Daoy (cell line): Measurements from ENCODE around the gene HS3ST4. TPM values are rescaled to one million over a fixed set of nuclear protein-coding genes. Genes with fewer than 3 reads are reported as not detected.

Experiments
- DNase-seq: peaks from one replicate; pipeline ENCODE4 v3.0.0-alpha.2; 2015; ENCODE audit warnings: low read depth
- total RNA-seq: library from RNA; depleted of rRNA; stranded (reverse); fragments of >200 nt; shearing (Covaris generic); gene quantifications from 2 replicates; pipeline ENCODE4 v1.2.3, GENCODE V29; 2014; rRNA removed

HS3ST4 gene
- not detected in 2 replicates for total RNA-seq

DNA sequence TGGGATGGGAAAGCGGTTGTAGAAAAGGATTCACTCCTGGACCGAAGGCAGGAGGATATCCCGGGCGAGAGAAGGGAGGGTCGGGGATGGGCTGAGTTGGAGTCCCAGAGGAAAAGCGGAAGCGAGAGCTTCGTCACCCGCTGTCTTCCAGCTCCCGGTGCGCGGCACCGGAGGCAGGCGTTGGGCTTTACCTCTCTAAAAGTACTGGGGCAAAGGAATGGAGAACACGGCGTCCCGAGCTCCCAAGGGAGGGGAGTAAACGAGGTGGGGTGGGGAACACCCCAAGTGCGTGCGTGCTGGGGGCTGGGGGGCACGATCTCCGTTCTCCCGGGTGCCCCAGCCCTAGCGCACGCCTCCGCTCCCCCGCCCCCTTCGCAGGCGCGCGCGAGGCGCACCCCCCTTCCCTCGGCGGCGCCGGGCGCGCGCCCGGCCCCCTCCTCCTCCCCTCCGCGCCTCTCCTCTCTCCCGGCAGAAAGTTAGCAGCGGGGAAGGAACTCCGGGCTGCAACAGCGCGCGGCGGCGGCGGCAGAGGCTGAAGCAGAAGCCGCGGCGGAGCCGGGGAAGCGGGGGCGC, at the start of gene HS3ST4:
HS3ST4 (plus strand) TSS at position 441 of the 573 bp plus-strand sequence.
- no peak for DNase-seq

GRCh38 chr16:25643633-25644032, 48.1 kb upstream of the HS3ST4 start:
- DNase-seq: no peak

DNA sequence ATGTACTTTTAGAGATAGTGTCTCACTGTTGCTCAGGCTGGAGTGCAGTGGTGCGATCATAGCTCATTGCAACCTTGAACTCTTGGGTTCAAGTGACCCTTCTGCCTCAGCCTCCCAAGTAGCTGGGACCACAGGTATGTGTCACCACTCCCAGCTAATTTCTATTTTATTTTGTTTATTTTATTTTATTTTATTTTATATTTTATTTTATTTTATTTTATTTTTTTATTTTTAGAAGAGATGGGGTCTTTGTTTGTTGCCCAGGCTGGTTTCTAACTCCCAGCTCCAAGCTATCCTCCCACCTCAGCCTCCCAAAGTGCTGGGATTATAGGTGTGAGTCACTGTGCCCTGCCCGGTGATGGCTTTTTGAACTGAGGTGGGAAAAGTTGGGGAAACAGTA, 35.1 kb upstream of the HS3ST4 start:
- no peak for DNase-seq

DNA sequence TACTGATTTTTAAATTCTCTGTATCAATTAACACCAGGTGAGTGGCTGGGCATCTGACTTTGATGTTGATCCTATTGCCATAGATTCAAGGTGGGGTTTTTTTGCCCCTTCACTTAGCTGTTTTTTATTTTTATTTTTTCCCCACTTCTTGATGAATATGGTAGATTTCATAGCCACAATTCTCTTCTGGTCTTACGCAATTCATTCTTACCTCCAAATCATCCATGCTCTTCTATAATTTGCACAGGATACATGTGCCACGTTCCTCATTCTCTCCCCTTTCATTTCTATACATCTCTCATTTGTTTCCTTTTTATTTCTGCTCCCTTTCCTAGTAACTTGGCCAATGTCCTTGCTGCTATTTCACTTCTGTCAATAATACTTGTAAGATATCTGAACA, 14.9 kb upstream of the HS3ST4 start:
- DNase-seq: no peak

- DNase-seq: no peak
These were observed 12.2 kb upstream of the HS3ST4 start for GRCh38 chr16:25679511-25679910.

DNA sequence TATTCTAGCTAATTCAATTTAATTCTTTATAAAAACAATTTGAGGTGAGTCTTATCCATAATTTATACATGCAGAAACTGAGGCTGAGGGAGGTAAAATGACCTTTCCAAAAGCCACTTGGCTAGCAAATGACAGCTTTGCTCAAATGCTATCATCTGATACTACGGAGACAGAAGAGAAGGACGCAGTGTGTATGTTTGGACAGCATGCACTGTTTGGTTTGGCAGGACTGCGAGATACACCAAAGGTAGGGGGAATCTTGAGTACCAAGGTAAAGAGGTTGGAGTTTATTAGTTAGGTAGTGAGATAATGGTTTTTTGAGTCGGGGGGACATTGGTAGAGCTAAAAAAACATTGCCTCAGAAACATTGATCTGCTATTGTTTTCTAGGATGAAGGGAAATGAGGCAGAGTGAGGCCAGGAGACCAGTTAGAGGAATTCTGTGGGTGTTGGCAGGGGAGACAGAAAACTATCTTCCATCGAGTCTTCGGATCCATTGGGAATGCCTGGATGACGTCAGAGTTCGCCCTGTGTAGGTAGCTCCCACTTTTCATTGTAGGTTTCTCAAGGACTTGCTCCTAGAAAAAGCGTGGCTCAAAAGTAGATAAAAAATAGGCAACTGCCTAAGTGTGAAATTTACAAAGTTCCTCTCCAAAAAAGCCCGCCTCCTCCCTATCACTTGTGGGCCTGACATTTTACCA, 2.5 kb upstream of the HS3ST4 start:
- DNase-seq: no peak

- no peak for DNase-seq
These were observed 1.1 kb upstream of the HS3ST4 start for GRCh38 chr16:25690552-25691143.

- DNase-seq: no peak
These were observed 587 bp downstream of the HS3ST4 start for GRCh38 chr16:25692351-25692741.

DNA sequence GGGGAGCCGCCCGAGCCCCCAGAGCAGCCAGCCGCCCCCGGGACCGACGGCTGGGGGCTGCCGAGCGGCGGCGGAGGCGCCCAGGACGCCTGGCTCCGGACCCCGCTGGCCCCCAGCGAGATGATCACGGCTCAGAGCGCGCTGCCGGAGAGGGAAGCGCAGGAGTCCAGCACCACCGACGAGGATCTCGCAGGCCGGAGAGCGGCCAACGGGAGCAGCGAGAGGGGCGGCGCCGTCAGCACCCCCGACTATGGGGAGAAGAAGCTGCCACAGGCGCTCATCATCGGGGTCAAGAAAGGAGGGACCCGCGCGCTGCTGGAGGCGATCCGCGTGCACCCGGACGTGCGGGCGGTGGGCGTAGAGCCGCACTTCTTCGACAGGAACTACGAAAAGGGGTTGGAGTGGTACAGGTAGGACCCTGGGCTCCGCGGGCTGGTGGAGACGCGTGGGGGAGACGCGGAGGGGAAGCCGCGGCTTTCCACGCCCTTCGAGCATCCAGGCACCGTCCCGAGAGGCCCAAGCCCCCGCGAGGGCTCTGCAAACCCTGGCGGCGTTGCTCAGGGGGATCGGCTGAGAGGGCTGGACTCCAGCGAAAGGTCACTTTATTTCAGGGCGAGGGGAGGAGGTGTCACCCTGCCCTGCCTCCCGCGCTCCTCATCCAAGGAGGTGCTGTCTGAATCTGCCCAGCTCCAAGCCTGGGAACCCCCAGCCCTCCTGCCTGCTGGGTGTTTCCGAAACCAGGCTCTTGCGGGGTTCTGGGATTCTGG, 1.2 kb downstream of the HS3ST4 start:
- DNase-seq: no peak

- no peak for DNase-seq
These were observed 1.9 kb downstream of the HS3ST4 start for GRCh38 chr16:25693631-25694030.

- DNase-seq: no peak
These were observed 7.3 kb downstream of the HS3ST4 start for GRCh38 chr16:25699069-25699468.

DNA sequence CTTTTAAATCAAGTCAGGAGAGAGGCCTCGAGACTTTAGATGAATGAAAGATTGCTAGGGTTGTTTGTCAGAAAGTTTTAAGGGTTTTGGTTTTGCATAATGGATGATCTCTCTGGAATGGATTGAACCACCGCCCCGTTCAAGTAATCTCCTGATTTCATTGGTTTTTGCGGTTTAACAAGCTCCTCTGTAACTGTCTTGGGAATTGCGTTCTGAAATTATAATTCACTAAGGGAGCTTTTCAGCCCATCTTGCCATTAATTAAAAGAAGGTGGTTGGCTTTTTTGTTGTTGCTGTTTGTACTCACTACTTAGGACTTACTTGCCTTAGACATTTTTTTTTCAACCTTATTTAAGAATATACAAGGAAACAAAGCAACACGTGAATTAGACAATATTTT, 8.8 kb downstream of the HS3ST4 start:
- no peak for DNase-seq

GRCh38 chr16:25707553-25707952, 15.8 kb downstream of the HS3ST4 start:
- no peak for DNase-seq

- no peak for DNase-seq
These were observed 16.3 kb downstream of the HS3ST4 start for GRCh38 chr16:25707982-25708583.

DNA sequence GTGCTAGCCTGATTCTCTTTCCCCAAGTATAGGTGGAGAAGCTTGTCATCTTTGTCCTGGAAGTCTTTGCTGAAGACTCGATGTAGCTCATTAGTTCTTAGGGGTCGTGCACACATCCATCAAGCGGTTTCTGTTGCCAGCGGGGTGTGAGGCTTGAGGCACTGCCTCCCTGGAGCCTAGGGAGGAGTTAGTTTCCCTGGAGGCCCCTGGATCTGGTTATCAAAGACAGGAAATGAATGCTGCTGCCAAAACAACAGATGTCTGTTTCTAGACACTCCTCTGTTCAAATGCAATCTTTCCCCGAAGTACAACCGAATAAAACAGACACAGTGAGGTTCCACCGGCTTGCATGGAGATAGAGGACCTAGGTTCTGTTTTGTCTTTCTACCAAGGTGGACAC, 17.5 kb downstream of the HS3ST4 start:
- no peak for DNase-seq

DNA sequence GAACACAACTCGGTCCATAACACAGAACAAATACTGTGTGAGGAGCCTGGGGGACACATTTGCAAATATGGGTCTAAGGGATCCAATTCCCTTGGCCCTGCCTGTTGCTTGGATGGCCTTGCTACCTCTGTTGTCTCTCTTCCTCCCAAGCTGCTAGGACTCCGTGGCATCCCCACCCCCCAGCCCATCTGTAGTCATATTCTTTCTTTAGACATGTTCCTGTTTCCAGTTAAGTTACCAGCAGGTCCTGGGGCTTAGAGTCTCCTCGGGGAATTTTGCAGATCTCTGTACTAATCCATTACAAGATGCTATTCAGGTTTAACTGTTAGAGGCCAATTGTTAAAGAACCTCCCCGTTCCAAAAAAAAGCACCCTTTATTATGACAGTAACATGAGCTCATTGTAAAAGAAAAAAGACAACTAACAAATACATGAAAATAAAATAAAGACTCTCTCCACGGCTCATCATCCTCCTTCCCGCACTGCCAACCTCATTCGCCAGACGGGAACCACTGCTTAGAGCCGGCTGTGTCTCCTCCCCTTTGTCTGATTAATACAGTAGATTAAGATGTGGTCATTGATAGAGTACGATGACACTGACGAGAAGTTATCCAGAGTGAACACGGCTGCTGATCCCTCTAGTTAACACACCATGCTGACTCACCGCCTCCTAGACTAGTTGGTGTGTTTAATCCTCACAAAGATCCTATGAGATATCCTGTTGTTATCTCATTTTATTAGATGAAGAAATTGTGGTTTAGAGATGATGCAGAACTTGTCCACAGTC, 22.2 kb downstream of the HS3ST4 start:
- DNase-seq: peak; percentile 31

DNA sequence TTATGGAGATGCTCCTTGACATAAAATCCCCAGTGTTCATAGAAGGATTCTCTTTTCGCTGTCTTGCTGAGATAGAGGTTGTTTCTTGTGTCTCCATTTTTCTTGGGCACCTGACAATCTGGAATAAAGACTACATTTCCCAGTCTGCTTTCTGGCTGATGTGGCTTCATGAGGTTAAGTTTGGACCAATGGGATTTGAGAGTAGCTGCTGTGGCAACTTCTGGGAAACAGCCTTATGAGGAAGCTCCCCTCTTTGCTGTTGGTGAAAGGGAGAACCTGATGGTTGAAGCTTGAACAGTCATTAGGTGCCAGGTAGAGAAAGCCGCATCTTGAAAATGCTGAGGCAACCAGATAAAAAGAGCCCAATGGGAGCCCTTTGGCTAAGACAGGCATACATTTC, 24.4 kb downstream of the HS3ST4 start:
- no peak for DNase-seq

DNA sequence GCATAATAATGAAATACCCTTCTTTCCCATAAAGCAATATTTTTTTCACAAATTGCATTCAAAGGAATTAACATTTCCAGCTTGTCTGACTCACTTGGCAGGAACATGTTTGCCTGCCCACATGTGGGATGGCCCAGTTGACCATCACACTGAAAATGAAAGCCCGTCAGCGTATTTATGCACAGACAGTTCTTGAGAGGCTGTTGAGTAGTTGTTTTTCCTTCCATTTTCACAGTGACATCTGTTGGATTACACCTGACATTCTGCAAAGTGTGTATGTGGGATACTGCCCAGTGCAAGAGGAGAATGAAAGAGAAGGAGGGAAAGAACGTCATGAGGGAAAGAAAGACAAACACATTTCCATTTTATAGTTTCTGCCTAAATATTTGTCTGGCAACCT, 29.7 kb downstream of the HS3ST4 start:
- DNase-seq: no peak

DNA sequence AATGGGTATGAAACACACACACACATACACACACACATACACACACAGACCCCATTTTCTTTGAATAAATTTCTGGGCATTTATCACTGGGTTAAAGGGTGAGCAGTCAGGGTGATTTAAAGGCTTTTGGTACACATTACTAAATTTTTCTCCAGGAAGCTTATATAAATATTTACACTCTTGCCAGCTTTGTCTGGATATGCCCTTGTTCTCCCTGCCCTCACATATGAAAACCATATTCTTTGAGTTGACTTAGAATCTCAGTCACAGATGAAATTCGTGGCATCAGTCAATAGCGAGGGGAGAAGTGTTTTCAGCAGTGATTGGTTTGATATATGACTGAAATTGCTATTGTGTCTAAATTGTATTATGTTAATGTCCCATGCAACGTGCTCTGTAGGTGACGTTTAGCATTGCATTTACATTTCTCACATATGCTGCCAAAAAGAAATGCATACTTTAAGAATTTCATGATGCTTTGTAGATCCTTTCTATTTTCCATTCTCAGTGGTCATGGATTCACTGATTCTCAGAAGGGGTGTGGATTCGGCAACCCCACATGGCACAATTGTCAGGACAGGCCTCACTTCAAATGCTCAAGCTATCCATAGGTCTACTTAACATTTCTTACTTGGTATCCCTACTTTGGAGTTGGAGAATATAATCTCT, 34.8 kb downstream of the HS3ST4 start:
- no peak for DNase-seq

DNA sequence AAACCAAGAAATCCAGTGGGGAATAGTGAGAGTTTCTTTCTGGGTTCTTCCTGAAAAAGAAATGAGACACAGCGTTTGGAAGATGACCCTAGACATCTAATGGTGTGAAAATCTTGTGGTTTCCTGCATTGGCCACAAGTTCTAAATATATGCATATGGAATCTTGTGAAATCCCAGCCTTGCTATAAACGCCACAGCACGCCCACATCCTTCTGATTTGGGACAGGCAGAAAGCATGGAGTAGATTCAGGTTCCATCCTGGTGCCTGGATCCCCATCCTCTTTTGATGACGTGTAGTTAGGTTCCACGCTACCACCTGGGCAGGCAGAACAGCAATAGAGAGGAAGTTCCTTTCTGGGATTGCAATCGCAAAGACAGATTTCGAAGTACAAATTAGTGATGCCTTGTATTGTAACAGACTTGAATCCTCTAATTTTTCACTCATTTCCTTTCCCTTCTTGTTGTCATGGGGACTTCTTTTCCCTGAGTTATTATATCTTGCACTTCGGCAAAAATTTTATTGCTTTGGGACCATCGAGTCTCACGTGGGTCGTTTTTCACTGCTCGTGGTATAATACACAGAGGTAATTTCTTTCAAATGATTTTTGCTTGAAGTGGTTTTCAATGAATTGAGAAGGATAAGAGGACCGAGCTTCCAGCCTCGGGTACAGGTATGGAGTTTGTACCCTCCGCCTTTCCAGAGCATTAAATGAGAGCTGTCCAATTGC, 37.6 kb downstream of the HS3ST4 start:
- no peak for DNase-seq
